ENCODE data around the gene CFTR. TPM values are rescaled to one million over a fixed set of nuclear protein-coding genes. Genes with fewer than 3 reads are reported as not detected.

CFTR gene
- total RNA-seq, 4 donors from 2014 or later, result 36.4 to 72.7 (median 49.7) TPM

DNA sequence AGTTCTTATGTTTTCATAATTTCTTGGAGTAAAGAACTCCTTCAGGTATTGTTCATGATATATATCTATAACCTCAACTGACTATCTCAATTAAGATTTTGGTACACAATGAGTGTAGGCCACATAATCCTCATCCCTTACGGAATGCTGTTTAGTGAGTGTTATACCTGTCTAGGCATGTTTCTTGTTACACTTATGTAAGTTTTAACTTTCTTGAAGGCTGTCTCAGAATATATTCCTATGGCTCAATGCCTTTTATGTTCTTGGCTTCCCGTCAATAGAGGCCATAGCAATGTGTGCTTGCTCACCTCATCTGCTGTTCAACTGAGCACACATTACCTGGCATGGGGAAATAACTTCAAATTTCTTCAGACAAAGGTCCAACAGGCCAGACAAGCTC lies 208.3 kb downstream of the CFTR start:
- Histone ChIP-seq H3K36me3 (no peaks in the 10 kb centered on the region), H3K9me3 (no peaks in the 10 kb centered on the region), H3K27ac (no peak overlapping the region), H3K27me3 (no peaks in the 10 kb centered on the region), H3K4me1 (peaks cover 0 to 8% (median 0%) of the 10 kb centered on the region in 4 donors), H3K4me3 (no peak overlapping the region)
- TF ChIP-seq, protein P1, sequence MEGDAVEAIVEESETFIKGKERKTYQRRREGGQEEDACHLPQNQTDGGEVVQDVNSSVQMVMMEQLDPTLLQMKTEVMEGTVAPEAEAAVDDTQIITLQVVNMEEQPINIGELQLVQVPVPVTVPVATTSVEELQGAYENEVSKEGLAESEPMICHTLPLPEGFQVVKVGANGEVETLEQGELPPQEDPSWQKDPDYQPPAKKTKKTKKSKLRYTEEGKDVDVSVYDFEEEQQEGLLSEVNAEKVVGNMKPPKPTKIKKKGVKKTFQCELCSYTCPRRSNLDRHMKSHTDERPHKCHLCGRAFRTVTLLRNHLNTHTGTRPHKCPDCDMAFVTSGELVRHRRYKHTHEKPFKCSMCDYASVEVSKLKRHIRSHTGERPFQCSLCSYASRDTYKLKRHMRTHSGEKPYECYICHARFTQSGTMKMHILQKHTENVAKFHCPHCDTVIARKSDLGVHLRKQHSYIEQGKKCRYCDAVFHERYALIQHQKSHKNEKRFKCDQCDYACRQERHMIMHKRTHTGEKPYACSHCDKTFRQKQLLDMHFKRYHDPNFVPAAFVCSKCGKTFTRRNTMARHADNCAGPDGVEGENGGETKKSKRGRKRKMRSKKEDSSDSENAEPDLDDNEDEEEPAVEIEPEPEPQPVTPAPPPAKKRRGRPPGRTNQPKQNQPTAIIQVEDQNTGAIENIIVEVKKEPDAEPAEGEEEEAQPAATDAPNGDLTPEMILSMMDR (IDR thresholded peaks at IDR 0.05), result no peak
- no peak for TF ChIP-seq POLR2A (IDR thresholded peaks at IDR 0.05)
- DNase-seq, result no peak

DNA sequence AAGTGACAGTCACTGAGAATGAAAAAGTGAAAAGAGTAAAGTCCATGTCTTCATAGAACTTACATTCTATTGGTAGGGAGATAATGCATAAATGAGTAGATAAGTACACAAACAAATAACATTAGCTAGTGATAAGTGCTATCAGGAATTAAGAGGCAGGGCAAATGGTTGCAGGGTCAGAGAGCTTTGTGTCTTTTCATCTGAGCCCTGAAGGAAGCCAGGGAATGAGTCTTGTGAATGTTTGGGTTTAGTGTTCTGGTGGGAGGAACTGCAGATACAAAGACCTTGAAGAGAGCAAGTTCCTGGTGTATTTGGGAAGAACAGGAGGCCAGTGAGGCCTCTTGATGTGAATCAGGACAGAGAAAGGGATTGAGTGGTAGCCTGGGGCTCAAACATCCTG lies 209.6 kb downstream of the CFTR start:
- no peaks in the 10 kb centered on the region for H3K27me3 ChIP-seq
- H3K27ac ChIP-seq, result peak overlapping the region in 2 of 4 donors; percentile 64 to 71
- TF ChIP-seq POLR2A (IDR thresholded peaks at IDR 0.05), result no peak
- TF ChIP-seq, protein P1 (IDR thresholded peaks at IDR 0.05), result no peak
- no peak for DNase-seq
- no peaks in the 10 kb centered on the region for H3K4me1 ChIP-seq
- H3K9me3 ChIP-seq, result no peaks in the 10 kb centered on the region
- no peak overlapping the region for H3K4me3 ChIP-seq
- no peaks in the 10 kb centered on the region for H3K36me3 ChIP-seq

DNA sequence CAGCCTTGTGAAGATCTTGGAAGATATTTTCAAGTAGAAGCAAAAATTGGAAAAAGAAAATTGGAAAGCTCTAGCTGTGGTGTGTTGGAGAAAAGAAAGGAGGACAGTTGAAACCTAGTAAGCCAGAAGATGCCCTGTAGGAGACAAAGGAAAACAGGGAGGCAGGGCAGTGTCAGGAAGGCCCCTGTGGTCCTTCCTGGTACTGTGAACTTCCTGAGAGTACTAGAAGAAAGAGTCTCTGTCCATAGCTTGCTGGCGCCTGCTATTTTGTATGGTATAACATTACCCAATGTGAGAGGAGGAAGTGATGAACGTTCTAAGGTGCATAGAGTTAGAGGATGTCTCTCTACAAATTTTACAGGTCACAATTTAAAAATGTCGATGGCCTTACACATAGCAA lies 210.3 kb downstream of the CFTR start:
- TF ChIP-seq POLR2A (IDR thresholded peaks at IDR 0.05), result no peak
- TF ChIP-seq, protein P1 (IDR thresholded peaks at IDR 0.05), result no peak
- no peaks in the 10 kb centered on the region for H3K9me3 ChIP-seq
- H3K27me3 ChIP-seq, result no peaks in the 10 kb centered on the region
- H3K4me1 ChIP-seq, result no peaks in the 10 kb centered on the region
- no peak overlapping the region for H3K4me3 ChIP-seq
- no peak for DNase-seq
- H3K27ac ChIP-seq, result peak overlapping the region in 2 of 4 donors; percentile 64 to 71
- H3K36me3 ChIP-seq, result no peaks in the 10 kb centered on the region

DNA sequence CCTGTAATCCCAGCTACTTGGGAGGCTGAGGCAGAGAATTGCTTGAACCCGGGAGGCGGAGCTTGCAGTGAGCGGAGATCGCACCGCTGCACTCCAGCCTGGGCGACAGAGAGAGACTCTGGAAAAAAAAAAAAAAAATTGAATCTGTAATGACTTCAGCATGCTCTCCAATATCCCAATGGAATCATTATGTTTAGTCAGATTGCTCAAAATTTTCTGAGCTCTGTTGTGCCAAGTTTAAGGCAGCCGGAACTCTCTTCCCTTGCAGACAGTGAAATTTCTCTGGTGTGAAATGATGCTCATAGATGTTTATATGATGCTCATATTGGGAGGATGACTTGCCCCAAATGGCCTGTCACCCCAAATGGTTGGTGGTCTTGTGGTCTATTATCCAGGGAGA lies 212.5 kb downstream of the CFTR start:
- H3K4me1 ChIP-seq, result no peaks in the 10 kb centered on the region
- H3K36me3 ChIP-seq, result no peaks in the 10 kb centered on the region
- TF ChIP-seq, protein P1 (IDR thresholded peaks at IDR 0.05), result no peak
- no peak for TF ChIP-seq POLR2A (IDR thresholded peaks at IDR 0.05)
- no peaks in the 10 kb centered on the region for H3K9me3 ChIP-seq
- DNase-seq, result no peak
- H3K4me3 ChIP-seq, result no peak overlapping the region
- no peak overlapping the region for H3K27ac ChIP-seq
- H3K27me3 ChIP-seq, result no peaks in the 10 kb centered on the region

DNA sequence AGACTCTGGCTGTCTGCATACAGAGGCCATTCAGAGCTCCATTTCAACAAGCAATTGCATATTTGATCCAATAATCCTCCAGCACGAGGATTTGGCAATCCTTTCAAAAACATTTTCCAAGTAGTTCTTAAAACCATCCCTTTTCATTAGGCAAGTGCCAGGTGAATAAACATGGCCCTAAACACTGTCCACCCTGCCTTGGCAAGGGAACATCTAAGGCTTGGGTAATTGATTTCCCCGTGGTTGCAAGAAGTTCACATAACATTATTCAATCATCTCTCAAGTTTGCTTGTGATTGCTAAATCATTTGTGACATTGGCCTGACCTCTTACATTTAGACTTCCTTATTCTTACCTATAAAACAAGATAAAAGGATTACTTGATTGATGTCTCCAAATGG lies 218.2 kb downstream of the CFTR start:
- no peaks in the 10 kb centered on the region for H3K4me1 ChIP-seq
- no peak for DNase-seq
- no peak overlapping the region for H3K27ac ChIP-seq
- H3K4me3 ChIP-seq, result no peak overlapping the region
- no peaks in the 10 kb centered on the region for H3K9me3 ChIP-seq
- no peaks in the 10 kb centered on the region for H3K27me3 ChIP-seq
- no peaks in the 10 kb centered on the region for H3K36me3 ChIP-seq
- TF ChIP-seq, protein P1 (IDR thresholded peaks at IDR 0.05), result no peak
- no peak for TF ChIP-seq POLR2A (IDR thresholded peaks at IDR 0.05)

DNA sequence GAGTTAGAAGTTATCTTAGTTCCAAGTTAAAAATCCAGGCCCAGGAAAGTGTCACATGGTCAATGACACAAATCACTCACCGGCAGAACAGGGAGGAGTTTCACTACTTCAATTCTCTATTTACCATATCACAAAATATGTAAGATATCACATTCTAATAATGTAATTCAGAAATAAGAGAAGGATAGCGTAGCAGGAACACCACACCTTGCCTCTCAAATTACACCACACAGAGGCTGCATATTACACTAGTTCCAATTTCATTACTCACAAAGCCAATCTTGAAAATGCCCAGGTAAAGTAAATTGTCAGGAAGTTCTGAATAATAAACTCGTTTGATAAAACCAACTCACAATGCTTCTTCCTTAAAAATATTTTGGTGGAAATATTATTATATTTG lies 224.2 kb downstream of the CFTR start:
- H3K4me3 ChIP-seq, result no peak overlapping the region
- no peaks in the 10 kb centered on the region for H3K27me3 ChIP-seq
- TF ChIP-seq POLR2A (IDR thresholded peaks at IDR 0.05), result no peak
- no peak for DNase-seq
- no peaks in the 10 kb centered on the region for H3K4me1 ChIP-seq
- H3K36me3 ChIP-seq, result no peaks in the 10 kb centered on the region
- no peaks in the 10 kb centered on the region for H3K9me3 ChIP-seq
- no peak overlapping the region for H3K27ac ChIP-seq

Measured in Peyer's patch (tissue), 4 donors.